Pancreas (tissue), 10 donors: Measurements from ENCODE around the gene COL6A1. TPM values are rescaled to one million over a fixed set of nuclear protein-coding genes. Genes with fewer than 3 reads are reported as not detected.
A peak's percentile ranks its signal among the peaks of the same experiment; 100 is the strongest.

Experiments used
- ATAC-seq, 4 donors: fragments of 200-7000 bp; cut with Tn5 transposase; one replicate each; pipeline versions ENCODE4 v1.8.0 to v1.9.1; 2020; ENCODE audit warnings: mild to moderate bottlenecking in 4 of 4, moderate library complexity in 4 of 4
- DNase-seq, 6 donors: peaks; one replicate each; pipeline ENCODE4 v3.0.0-alpha.2; 2020
- FAIRE-seq: peaks from 2 replicates; lab custom pipeline; 2012; peaks lifted over from hg19 to GRCh38; lab: Jason Lieb, UNC
- H3K27ac ChIP-seq, 4 donors: fragments of 200-600 bp; sonication (generic); 1 replicate in 3 of 4; 2 replicates in 1 of 4; pipeline versions ENCODE4 v1.5.0 to v1.8.0; 2020
- H3K27me3 ChIP-seq, 4 donors: fragments of 200-600 bp; one replicate each; pipeline ENCODE4 v1.8.0; 2021
- H3K36me3 ChIP-seq, 3 donors: fragments of 200-600 bp; sonication (generic) in 1 of 3; one replicate each; pipeline versions ENCODE4 v1.5.0 to v1.8.0; 2020 to 2021
- H3K4me1 ChIP-seq, 3 donors: fragments of 200-600 bp; one replicate each; pipeline ENCODE4 v1.8.0; 2021
- H3K4me3 ChIP-seq, 4 donors: fragments of 200-600 bp; sonication (generic) in 2 of 4; one replicate each; pipeline versions ENCODE4 v1.5.0 to v1.8.0; 2020 to 2021
- H3K9me3 ChIP-seq, 4 donors: fragments of 200-600 bp; one replicate each; pipeline ENCODE4 v1.8.0; 2021
- WGBS, 2 donors: extraction: QIAGEN DNeasy Blood & Tissue Kit; methylation state at CpG; one replicate each; pipeline ENCODE4 v1.1.7; 2013; 5-methylcytosine and 5-hydroxymethylcytosine counted together
- intact Hi-C, 3 donors: fragments of 100-400 bp; cut with DNase I; formaldehyde crosslinking; loops; one replicate each; pipeline versions ENCODE4 v1.11.1 to v1.14.2; 2022
- polyA plus RNA-seq, 2 donors: library from polyadenylated mRNA; stranded (reverse); fragments of 200-250 nt; gene quantifications; one replicate each; pipeline ENCODE4 v1.2.3, GENCODE V29; 2013
- total RNA-seq, 6 donors: library from RNA; stranded (reverse); fragmentation: NEBNext Ultra II Directional in 4 of 6; extraction: Animal tissue kit (Norgen Biotek cat#: 25700) in 4 of 6; gene quantifications; one replicate each; pipeline versions ENCODE4 v1.2.1 to v1.2.4, GENCODE V29; 2021 to 2023
- TF ChIP-seq, protein P1 (sequence below), 4 donors: fragments of 200-600 bp; sonication (generic) in 3 of 4; IDR thresholded peaks; one replicate each; pipeline versions ENCODE4 v1.5.0 to v1.8.0; 2021; ENCODE audit warnings: antibody characterized with exemption in 4 of 4
- donor health status: healthy with polysubstance abuse.
- donor health status: DM: no; HTN: no; CAD: no; lungs with moderate emphysema.
- donor health status: DM: no; HTN: no; CAD: no.
- donor health status: control.
- donor health status: control.
- donor health status: Bipolar disorder and iron deficiency.
- donor health status: DM: yes; HTN: yes; CAD: no.
- donor health status: DM: no; HTN: no; CAD: no.
- donor health status: DM: no; HTN: no; CAD: no.
- donor health status: DM: yes; HTN: yes; CAD: no.

The COL6A1 gene
- total and polyA plus RNA-seq, 8 donors = 22.9 to 131 (median 61.2) TPM

DNA sequence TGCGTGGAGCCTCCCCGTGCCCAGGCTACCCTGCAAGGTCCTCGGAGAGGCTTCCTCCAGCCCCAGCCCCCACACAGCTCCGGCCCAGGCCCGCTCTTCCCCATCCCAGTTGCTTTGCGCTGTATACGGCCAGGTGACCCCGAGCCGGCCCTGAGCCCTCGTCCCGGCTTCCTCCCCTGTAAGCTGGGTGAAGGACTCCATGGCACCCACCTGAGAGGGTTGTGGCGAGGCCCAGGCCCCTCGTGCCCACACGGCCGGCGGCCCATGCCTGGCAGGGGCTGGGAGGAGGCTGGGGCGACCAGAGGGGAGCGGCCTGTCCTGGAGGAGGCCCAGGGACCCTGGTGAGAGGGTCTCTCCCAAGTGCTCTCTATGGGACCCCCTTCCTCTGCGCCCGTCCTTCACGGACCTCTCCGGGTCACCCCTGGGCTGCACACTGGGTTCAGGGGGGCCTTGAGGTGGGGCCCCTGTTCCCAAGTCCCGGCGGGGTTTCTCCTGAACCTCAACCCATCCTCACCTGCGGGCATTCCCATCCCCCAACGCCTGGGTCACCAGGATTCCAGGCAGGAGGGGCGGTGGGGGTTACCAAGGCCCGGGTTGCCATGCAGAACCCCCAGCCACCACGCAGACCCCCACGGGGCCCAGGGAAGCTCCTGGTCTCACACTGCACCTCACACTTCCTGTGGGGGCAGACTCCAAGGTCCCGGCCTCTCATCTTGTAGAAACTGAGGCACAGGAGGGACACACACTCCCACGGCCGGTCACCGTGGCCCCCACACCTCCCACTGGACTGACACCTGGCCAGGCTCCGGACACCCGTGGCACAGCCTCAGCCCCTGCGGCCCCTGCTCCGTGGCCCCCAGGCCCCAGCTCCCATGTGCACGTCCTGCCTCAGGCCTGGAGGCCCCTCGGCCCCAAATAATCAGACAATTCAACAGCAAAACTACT is 25.2 kb downstream of the COL6A1 start:
- TF ChIP-seq, protein P1, sequence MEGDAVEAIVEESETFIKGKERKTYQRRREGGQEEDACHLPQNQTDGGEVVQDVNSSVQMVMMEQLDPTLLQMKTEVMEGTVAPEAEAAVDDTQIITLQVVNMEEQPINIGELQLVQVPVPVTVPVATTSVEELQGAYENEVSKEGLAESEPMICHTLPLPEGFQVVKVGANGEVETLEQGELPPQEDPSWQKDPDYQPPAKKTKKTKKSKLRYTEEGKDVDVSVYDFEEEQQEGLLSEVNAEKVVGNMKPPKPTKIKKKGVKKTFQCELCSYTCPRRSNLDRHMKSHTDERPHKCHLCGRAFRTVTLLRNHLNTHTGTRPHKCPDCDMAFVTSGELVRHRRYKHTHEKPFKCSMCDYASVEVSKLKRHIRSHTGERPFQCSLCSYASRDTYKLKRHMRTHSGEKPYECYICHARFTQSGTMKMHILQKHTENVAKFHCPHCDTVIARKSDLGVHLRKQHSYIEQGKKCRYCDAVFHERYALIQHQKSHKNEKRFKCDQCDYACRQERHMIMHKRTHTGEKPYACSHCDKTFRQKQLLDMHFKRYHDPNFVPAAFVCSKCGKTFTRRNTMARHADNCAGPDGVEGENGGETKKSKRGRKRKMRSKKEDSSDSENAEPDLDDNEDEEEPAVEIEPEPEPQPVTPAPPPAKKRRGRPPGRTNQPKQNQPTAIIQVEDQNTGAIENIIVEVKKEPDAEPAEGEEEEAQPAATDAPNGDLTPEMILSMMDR (IDR thresholded peaks at IDR 0.05) = no peak
- intact Hi-C loops = no loop called here
- DNase-seq (peak in 2 of 6 donors; percentile 8 to 70), FAIRE-seq (no peak), ATAC-seq (no peak)
- Histone ChIP-seq H3K4me3 (no peak overlapping the region), H3K4me1 (no peaks in the 10 kb centered on the region), H3K36me3 (no peaks in the 10 kb centered on the region), H3K27ac (no peak overlapping the region), H3K27me3 (no peaks in the 10 kb centered on the region), H3K9me3 (no peaks in the 10 kb centered on the region)
- WGBS, 2 donors = 83 to 89% methylated on average over 38 to 40 of the region's 40 CpGs

DNA sequence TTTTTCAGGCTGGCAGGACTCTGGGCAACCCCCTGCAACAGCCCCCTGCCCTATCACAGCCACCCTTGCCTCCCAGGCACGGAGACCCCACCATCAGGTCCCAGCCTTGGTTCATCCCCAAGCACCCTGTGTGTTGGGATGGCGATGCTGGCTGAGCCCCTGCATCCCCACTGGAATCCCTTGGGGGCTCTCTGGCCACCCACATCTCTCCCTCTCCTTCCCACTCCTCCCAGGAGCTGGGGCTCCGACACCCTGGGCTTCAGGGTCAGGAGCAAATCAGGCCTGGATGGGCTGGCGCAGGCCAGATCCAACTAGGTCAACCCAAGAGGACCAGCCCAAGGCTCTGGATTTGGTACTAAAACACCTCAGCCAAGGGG is 25.9 kb downstream of the COL6A1 start:
- no peak for FAIRE-seq
- TF ChIP-seq, protein P1 (IDR thresholded peaks at IDR 0.05) = no peak
- Histone ChIP-seq H3K27ac (no peak overlapping the region), H3K4me1 (no peaks in the 10 kb centered on the region), H3K36me3 (no peaks in the 10 kb centered on the region), H3K4me3 (no peak overlapping the region), H3K27me3 (no peaks in the 10 kb centered on the region), H3K9me3 (no peaks in the 10 kb centered on the region)
- intact Hi-C loops = no loop called here
- ATAC-seq = no peak
- WGBS, 2 donors = 67 to 69% methylated on average over 4 of the region's 4 CpGs
- DNase-seq = peak in 1 of 6 donors; percentile 40

DNA sequence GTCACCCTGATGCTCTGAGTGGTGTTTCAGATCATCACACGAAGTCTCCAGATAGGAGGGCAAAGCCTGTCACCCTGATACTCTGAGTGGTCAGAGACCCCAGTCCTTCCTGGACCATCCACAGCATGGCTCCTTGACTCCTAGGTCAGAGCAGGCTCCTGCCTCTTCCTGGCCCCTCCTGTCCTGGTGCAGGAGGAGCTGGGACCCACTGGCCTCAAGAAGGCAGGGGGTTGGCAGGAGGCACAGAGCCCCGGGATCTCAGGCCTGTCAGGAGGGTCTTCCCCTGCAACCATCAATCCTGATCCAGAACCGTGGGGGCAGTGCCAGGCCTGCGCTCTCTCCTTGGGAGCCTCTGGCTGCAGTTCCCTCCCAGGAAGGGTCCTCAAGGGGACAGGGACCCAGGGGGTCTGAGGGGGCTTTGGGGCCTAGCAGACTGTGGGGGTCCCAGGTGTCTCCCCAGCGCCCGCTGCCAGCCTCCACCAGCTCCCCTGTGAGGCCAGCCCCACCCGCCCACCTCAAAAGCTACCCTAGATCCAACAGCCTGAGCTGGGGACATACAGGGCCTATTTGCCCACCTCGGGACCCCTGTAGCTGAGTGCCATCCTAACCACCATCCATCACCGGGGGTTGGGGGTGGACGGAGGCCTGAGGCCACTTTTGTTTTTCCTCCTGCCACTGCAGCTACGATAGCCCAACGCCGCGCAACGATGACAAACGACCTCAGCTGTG is 27.5 kb downstream of the COL6A1 start:
- ATAC-seq = no peak
- no peaks in the 10 kb centered on the region for H3K9me3 ChIP-seq
- no peak overlapping the region for H3K4me3 ChIP-seq
- H3K27me3 ChIP-seq = no peaks in the 10 kb centered on the region
- TF ChIP-seq, protein P1 (IDR thresholded peaks at IDR 0.05) = no peak
- no peaks in the 10 kb centered on the region for H3K4me1 ChIP-seq
- 60 to 70% methylated on average over 15 to 16 of the region's 16 CpGs for WGBS, 2 donors
- FAIRE-seq = no peak
- no peak overlapping the region for H3K27ac ChIP-seq
- peak in 2 of 6 donors; percentile 44 for DNase-seq
- H3K36me3 ChIP-seq = no peaks in the 10 kb centered on the region
- intact Hi-C loops = no loop called here

DNA sequence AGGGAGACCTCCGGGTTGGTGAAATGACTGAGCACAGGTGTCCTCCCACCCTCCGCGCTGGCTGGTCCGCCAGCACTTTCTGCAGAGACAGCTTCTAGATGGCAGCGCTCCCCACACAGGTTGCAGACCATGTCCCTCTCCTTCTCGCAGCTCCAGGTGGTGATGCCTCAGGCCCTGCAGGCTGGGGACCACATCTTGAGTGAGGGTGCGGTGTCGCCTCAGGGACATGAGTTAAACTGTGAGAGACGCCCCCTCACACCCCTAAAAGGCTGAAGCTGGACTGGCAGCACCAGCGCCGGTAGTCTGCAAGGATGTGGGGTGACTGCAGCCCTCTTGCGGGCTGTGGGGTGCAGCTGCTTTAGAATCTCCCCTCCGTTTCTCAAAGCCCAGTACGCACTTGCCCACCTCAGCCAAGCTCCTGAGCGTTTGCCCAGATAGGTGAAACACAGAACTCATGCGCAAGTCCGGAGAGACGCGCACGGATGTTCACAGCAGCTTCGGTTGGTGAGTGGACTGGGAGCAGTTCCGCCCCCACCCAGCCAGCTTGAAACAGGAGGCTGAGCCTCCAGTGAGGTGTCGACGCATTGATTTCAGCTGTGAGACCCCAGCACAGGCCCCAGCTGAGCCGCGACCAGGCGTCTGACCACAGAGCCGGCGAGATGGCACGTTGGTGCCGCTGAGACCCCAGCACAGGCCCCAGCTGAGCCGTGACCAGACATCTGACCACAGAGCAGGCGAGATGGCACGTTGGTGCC is 28.6 kb downstream of the COL6A1 start:
- no peaks in the 10 kb centered on the region for H3K4me1 ChIP-seq
- intact Hi-C loops = no loop called here
- TF ChIP-seq, protein P1 (IDR thresholded peaks at IDR 0.05) = no peak
- no peaks in the 10 kb centered on the region for H3K27me3 ChIP-seq
- H3K4me3 ChIP-seq = no peak overlapping the region
- 68 to 75% methylated on average over 34 of the region's 34 CpGs for WGBS, 2 donors
- DNase-seq (peak in 2 of 6 donors; percentile 30 to 38), ATAC-seq (no peak), FAIRE-seq (no peak)
- H3K9me3 ChIP-seq = no peaks in the 10 kb centered on the region
- H3K36me3 ChIP-seq = no peaks in the 10 kb centered on the region
- H3K27ac ChIP-seq = no peak overlapping the region
